Uterus (tissue), 4 donors: ENCODE data around the gene ZBTB18. TPM values are rescaled to one million over a fixed set of nuclear protein-coding genes. Genes with fewer than 3 reads are reported as not detected.

Source experiments
- DNase-seq, 2 donors: peaks; one replicate each; pipeline ENCODE4 v3.0.0-alpha.2; 2019 to 2020
- H3K27ac ChIP-seq, 2 donors: fragments of 200-600 bp; sonication (generic); 1 replicate in 1 of 2; 2 replicates in 1 of 2; pipeline ENCODE4 v1.5.1; 2016 to 2018
- H3K27me3 ChIP-seq, 2 donors: fragments of 200-600 bp; sonication (generic); one replicate each; pipeline ENCODE4 v1.5.1; 2018 to 2019; ENCODE audit warnings: control low read depth in 1 of 2
- H3K36me3 ChIP-seq, 2 donors: fragments of 200-600 bp; sonication (generic); one replicate each; pipeline ENCODE4 v1.5.1; 2019; ENCODE audit warnings: control low read depth in 1 of 2
- H3K4me1 ChIP-seq, 2 donors: fragments of 200-600 bp; sonication (generic); one replicate each; pipeline ENCODE4 v1.5.1; 2018 to 2019; ENCODE audit warnings: control low read depth in 1 of 2
- H3K4me3 ChIP-seq, 2 donors: fragments of 200-600 bp; sonication (generic); 1 replicate in 1 of 2; 2 replicates in 1 of 2; pipeline ENCODE4 v1.5.1; 2018 to 2019; ENCODE audit warnings: mild to moderate bottlenecking in 1 of 2
- H3K9me3 ChIP-seq, 2 donors: fragments of 200-600 bp; sonication (generic); one replicate each; pipeline ENCODE4 v1.5.1; 2019; ENCODE audit warnings: control low read depth in 1 of 2
- POLR2A ChIP-seq, 2 donors: fragments of 450-650 bp; IDR thresholded peaks; one replicate each; pipeline ENCODE4 v1.6.1; 2016; ENCODE audit warnings: antibody characterized with exemption in 2 of 2, mild to moderate bottlenecking in 1 of 2, moderate library complexity in 1 of 2
- intact Hi-C: fragments of 100-400 bp; cut with DNase I; formaldehyde crosslinking; loops from one replicate; pipeline ENCODE4 v1.15.1; 2023; ENCODE audit warnings: low total_unique reads
- total RNA-seq, 4 donors: library from RNA; depleted of rRNA in 3 of 4; stranded (reverse); fragments of >200 nt in 3 of 4; gene quantifications; one replicate each; pipeline versions ENCODE4 v1.1.0 to v1.2.4, GENCODE V29; 2014 to 2023
- TF ChIP-seq, protein P1 (sequence below), 4 experiments: fragments of 200-600 bp in 2 of 4; fragments of 450-650 bp in 2 of 4; sonication (generic) in 2 of 4; IDR thresholded peaks; one replicate each; pipeline ENCODE4 v1.5.1; 2016 to 2019; ENCODE audit warnings: antibody characterized with exemption in 4 of 4, mild to moderate bottlenecking in 2 of 4, moderate library complexity in 1 of 4
- donor health status: DM: yes; HTN: yes; CAD: no.

Gene ZBTB18
- 10 to 100 TPM in 3 of 4 donors, 1 to 10 TPM in 1; 5.3 to 16.7 (median 12.4) TPM for total RNA-seq

DNA sequence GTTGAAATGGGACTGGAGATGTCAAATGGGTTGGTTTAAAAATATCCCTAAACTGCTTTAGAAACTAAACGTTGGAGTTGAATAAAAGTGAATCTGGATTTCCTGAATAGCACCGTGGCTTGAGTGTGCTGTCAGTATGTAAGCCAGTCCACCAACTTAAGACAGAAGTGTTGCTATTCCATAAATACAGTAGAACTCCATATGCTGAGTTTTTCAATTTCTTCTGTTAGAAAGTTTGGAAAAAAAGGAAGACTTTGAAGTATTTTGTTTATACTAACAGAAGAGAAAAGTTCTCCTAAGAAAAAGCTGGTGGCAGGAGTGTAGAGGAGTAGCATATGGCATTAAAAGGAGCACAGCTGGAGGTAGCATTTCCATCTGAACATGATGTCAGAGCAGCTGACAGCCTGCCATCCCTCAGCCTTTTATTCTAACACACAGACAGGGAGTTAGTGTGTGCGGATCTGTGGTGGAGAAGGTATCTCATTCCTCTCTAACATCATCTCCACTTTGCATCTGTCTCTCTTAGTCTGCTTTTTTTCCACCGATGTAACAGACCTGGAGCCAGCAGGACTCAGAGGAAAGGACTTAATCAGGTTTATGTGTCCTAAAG, at the start of gene ZBTB18:
Gene ZBTB18, plus strand, starts transcription at position 449 of the 610 bp plus-strand sequence. Its CDS starts 149 bp downstream, at position 598.
- Histone ChIP-seq H3K27me3 (no peaks in the 10 kb centered on the region), H3K27ac (peak within 1 kb of the TSS; percentile 89 to 93), H3K4me3 (peak within 1 kb of the TSS; percentile 63 to 79), H3K4me1 (peaks cover 4 to 5% of the 10 kb centered on the region in 2 donors), H3K9me3 (no peaks in the 10 kb centered on the region), H3K36me3 (no peaks in the 10 kb centered on the region)
- intact Hi-C loops: no loop called here
- TF ChIP-seq, protein P1, sequence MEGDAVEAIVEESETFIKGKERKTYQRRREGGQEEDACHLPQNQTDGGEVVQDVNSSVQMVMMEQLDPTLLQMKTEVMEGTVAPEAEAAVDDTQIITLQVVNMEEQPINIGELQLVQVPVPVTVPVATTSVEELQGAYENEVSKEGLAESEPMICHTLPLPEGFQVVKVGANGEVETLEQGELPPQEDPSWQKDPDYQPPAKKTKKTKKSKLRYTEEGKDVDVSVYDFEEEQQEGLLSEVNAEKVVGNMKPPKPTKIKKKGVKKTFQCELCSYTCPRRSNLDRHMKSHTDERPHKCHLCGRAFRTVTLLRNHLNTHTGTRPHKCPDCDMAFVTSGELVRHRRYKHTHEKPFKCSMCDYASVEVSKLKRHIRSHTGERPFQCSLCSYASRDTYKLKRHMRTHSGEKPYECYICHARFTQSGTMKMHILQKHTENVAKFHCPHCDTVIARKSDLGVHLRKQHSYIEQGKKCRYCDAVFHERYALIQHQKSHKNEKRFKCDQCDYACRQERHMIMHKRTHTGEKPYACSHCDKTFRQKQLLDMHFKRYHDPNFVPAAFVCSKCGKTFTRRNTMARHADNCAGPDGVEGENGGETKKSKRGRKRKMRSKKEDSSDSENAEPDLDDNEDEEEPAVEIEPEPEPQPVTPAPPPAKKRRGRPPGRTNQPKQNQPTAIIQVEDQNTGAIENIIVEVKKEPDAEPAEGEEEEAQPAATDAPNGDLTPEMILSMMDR (IDR thresholded peaks at IDR 0.05): no peak
- no peak for TF ChIP-seq POLR2A (IDR thresholded peaks at IDR 0.05)
- DNase-seq: no peak

DNA sequence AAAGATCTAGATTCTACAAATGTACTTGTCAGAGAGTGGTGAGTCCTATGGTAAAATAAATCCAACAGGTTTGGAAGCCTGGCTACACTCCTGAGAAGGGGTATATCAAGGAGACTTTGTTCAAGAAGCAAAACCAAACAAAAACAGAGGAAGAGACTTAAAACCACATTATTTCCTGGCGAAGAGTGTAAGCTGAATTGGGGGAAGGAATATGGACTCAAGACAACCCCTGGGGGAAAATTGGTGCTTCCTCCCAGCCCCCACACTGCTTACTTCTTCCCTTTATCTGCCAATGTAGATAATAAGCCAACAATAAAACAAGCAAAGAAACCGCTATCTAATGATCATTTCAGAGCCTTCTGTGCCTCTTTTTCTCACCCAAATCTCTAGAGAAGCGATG, 48.4 kb upstream of the ZBTB18 start:
- no peak for DNase-seq
- TF ChIP-seq POLR2A (IDR thresholded peaks at IDR 0.05): no peak
- TF ChIP-seq, protein P1 (IDR thresholded peaks at IDR 0.05): no peak
- intact Hi-C loops: no loop called here
- H3K9me3 ChIP-seq: no peaks in the 10 kb centered on the region
- no peak overlapping the region for H3K4me3 ChIP-seq
- H3K36me3 ChIP-seq: no peaks in the 10 kb centered on the region
- no peaks in the 10 kb centered on the region for H3K4me1 ChIP-seq
- H3K27ac ChIP-seq: no peak overlapping the region
- no peaks in the 10 kb centered on the region for H3K27me3 ChIP-seq

DNA sequence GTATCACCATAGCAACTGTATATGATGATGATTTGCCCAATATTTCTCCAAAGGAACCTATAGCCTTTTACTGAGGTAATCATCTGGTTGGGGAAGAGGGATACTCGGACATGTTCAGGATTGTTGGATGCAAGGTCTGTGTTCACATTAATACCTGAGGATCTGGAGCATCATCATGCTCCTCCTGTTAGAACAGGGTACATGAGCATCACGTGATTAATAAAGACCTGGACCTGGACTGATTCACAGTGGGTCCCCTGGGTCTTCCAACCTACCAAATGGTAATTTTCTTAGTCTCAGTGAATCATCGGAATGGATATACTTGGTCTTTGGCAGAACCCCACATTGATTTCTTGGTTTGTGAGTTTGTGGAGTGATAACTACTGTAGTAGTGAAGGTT, 45.6 kb upstream of the ZBTB18 start:
- no peak overlapping the region for H3K4me3 ChIP-seq
- intact Hi-C loops: no loop called here
- no peaks in the 10 kb centered on the region for H3K36me3 ChIP-seq
- no peaks in the 10 kb centered on the region for H3K27me3 ChIP-seq
- no peaks in the 10 kb centered on the region for H3K4me1 ChIP-seq
- TF ChIP-seq, protein P1 (IDR thresholded peaks at IDR 0.05): no peak
- no peak for TF ChIP-seq POLR2A (IDR thresholded peaks at IDR 0.05)
- no peak overlapping the region for H3K27ac ChIP-seq
- no peak for DNase-seq
- H3K9me3 ChIP-seq: no peaks in the 10 kb centered on the region

DNA sequence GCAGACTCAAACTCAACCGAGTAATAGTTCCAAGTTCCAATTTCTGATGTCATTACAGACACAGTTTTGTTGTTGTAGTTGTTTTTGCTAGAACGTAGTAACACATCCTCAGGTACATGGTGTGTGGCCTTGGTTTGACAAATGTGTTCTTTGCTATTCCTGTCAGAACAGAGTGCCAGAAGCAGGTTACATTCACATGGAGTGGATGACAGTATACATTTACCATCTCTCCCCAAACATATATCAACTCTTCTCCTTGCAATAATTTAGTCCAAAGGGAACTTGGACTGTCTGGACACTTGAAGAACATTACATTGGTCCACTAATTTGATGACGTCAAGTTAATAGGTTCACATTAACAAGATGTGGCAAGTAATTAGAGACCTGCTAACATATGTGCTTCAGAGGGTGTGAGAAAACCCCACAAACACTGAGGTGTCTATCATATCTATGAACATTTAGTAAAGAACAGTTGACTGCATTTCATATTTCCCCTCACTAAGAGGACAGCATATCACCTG, 44.6 kb upstream of the ZBTB18 start:
- DNase-seq: no peak
- Histone ChIP-seq H3K27ac (no peak overlapping the region), H3K4me3 (no peak overlapping the region), H3K9me3 (no peaks in the 10 kb centered on the region), H3K36me3 (no peaks in the 10 kb centered on the region), H3K27me3 (no peaks in the 10 kb centered on the region), H3K4me1 (no peaks in the 10 kb centered on the region)
- no peak for TF ChIP-seq POLR2A (IDR thresholded peaks at IDR 0.05)
- intact Hi-C loops: no loop called here

DNA sequence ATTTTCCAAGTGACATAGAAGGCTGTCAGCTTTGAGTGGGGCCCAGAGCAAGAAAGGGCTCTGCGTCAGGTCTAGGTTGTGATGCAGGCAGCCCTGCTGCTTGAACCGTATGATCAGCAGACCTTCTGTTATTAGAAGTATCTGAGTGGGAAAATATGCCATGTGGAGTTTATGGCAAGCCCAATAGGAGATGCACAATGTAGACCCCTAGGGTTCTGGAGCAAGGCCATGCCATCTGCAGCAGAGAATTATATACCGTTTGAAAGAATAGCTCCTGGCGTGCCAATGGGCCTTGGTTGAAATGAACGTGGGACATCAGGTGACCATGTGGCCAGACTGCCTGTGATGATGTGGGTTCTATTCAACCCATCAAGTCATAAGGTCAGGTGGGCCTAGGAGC, 44.1 kb upstream of the ZBTB18 start:
- no peaks in the 10 kb centered on the region for H3K36me3 ChIP-seq
- intact Hi-C loops: no loop called here
- H3K27ac ChIP-seq: no peak overlapping the region
- DNase-seq: no peak
- H3K4me1 ChIP-seq: no peaks in the 10 kb centered on the region
- TF ChIP-seq POLR2A (IDR thresholded peaks at IDR 0.05): no peak
- TF ChIP-seq, protein P1 (IDR thresholded peaks at IDR 0.05): no peak
- H3K9me3 ChIP-seq: no peaks in the 10 kb centered on the region
- no peak overlapping the region for H3K4me3 ChIP-seq
- H3K27me3 ChIP-seq: no peaks in the 10 kb centered on the region
